GM15510 (cell line): Measurements from ENCODE around the gene SPACA4.

ENCODE experiments used
- POLR2A ChIP-seq: IDR thresholded peaks from 3 replicates; pipeline ENCODE4 v1.6.1; 2011; ENCODE audit warnings: borderline replicate concordance; ENCODE audit not compliant: insufficient read length; ENCODE audit errors: extremely low read depth

The SPACA4 gene

GRCh38 chr19:48623556-48624066, 17.1 kb downstream of the SPACA4 start:
- no peak for TF ChIP-seq POLR2A

GRCh38 chr19:48624067-48624594, 17.6 kb downstream of the SPACA4 start:
- TF ChIP-seq POLR2A: peak; percentile 23

GRCh38 chr19:48624791-48625723, 18.5 kb downstream of the SPACA4 start:
- no peak for TF ChIP-seq POLR2A

- no peak for TF ChIP-seq POLR2A
Observed at GRCh38 chr19:48625891-48626327, 19.4 kb downstream of the SPACA4 start.

GRCh38 chr19:48627201-48627864, 20.8 kb downstream of the SPACA4 start:
- TF ChIP-seq POLR2A: no peak

GRCh38 chr19:48627865-48628314, 21.3 kb downstream of the SPACA4 start:
- TF ChIP-seq POLR2A: no peak

GRCh38 chr19:48628486-48629296, 22.1 kb downstream of the SPACA4 start:
- no peak for TF ChIP-seq POLR2A

- TF ChIP-seq POLR2A: no peak
Observed at GRCh38 chr19:48629297-48629598, 22.7 kb downstream of the SPACA4 start.

- no peak for TF ChIP-seq POLR2A
Observed at GRCh38 chr19:48629599-48630295, 23.2 kb downstream of the SPACA4 start.

- TF ChIP-seq POLR2A: no peak
Observed at GRCh38 chr19:48630296-48631063, 23.9 kb downstream of the SPACA4 start.

- TF ChIP-seq POLR2A: no peak
Observed at GRCh38 chr19:48631225-48631624, 24.7 kb downstream of the SPACA4 start.

- TF ChIP-seq POLR2A: no peak
Observed at GRCh38 chr19:48632692-48633147, 26.2 kb downstream of the SPACA4 start.
